Activated CD4-positive, alpha-beta T cell treated with anti-CD3 and anti-CD28 coated beads for 4 hours (primary cell): Measurements from ENCODE around the gene LILRA5.
"Not testable (repeated sequence)": the region's sequence is repeated elsewhere in the genome, so short reads cannot be mapped to it uniquely, and the experiment has no call there.

Source experiments
- DNase-seq, 2 donors: peaks; one replicate each; pipeline ENCODE4 v3.0.0-alpha.2; 2020

Gene LILRA5

DNA sequence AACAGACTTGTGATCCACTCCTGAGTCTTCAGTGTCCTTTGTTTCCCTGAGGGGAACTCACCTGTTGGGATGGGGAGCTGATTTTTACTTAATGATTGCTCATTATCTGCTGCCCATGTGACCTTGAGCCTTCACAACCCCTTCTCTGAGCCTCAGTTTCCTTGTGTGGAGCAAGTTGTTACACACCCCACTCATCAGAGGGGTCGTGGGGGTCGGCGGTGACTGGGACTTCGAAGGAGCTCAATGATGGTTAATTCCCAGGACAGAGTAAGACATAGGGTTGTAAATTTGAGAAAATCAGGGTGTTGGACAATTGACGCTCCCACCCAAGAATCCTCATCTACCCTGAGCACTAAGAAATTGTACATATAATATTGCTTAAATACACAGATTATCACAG lies 13.5 kb downstream of the LILRA5 start:
- no peak for DNase-seq

DNA sequence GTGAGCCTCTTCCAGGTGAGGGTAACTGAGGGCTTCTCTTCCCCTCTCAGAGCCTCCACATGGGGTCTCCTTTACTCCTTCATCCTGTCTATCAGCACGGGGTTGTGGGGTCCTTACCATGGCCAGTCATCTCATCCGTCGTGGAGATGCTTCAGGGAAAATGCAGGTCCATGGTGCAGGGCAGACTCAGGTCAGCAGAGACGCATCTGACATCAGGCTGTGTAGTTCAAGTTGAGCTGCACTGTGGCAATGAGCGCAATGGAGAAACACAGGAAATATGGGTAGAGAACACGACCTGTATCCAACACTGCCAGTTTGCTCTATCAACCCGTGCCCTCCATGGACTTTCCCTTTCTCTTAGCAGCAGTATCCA lies 13.9 kb downstream of the LILRA5 start:
- DNase-seq, result no peak

DNA sequence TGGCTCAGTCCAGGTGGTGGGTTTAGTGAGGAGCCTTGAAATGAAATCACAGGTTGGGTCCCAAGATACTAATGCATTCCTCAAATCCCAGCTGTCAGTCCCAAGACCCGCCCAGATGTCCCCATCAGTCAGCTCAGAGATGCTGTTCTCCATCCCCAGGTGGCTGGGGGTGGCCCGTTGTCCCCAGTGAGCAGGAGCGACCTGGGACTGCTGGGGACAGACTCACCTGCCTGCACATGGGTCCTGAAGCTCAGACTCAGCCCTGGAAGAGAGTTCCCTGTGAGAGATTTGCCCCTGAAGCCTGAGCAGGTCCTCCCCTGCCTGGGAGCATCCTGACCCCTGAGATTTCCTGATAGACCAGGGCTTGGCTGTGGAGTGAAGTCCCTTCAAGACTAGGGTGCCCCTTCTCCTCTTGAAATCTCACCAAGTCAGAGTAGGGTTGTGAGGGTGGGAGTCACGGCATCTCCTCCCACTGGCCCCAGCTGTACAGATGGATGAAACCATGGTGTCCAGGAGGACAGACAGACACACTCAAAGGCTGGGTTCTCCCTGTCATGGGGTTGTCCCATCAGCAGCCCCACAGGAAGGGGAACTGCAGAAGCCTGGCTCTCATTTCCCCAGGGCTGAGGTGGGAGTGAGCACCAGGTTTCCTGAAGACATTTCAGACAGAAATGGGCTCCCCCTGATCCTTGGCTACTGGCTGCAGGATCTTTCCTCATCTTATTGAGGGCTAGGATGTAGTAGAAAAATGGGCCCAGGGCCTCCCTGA lies 14.4 kb downstream of the LILRA5 start:
- no peak for DNase-seq

DNA sequence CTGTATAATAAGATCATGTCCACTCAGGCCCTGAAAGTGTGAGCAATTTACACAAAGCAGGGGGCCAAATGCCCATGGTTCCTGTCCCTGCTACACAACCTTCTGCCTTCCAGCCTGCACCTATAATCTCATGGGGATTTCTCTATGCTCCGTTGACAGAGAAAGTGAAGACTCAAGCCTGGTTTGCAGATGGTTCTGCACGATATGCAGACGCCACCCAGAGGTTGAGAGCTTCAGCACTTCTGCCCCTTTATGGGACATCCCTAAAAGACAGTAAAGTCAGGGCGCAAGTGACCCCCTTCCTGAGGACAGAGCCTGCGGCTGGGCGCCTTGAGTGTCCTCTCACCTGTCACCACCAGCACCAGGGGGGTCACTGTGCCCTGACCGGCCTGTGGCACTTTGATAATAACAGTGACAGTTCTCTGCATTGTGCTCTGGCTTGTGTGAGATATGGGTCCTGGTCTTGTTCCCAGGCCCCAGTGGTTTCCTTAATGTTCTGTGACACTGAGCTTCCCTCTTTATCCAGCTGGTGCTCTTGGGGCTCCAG lies 15.1 kb downstream of the LILRA5 start:
- DNase-seq, result no peak

DNA sequence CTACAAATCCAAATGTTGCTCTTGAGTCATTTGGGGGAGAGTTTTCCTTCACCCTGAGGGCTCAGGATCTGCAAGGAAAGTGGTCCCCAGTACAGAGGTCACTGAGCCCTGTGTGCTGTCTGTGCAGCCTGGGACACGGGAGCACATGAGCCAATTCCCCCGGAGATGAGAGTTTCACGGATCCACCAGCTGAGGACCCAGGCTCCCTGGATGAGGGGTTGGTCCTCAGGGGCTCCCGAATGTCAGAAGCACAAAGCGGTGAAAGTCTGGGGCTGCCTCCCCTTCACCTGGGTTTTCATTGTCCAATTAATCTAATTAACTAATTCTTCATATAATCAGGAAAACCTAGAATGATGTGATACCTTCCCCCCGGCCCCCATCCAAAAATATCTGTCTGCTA lies 18.4 kb downstream of the LILRA5 start:
- no peak for DNase-seq

DNA sequence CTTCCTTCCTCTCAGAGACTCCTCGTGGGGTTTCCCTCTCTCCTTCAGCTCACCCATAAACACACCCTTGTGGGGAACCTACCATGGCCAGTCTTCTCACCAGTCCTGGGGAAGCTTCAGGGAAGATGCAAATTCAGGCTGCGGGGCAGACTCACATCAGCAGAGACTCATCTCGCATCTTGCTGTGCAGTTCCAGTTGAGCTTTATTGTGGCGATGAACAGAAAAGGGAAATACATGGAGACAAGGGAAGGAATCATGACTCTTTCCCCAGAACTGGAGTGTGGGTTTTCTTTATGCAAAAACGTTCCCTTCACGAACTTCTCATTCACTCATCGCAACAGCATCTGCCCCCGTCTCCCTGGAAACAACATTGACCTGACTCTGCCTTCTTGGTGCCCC lies 23.8 kb downstream of the LILRA5 start:
- DNase-seq, result not testable (repeated sequence)

DNA sequence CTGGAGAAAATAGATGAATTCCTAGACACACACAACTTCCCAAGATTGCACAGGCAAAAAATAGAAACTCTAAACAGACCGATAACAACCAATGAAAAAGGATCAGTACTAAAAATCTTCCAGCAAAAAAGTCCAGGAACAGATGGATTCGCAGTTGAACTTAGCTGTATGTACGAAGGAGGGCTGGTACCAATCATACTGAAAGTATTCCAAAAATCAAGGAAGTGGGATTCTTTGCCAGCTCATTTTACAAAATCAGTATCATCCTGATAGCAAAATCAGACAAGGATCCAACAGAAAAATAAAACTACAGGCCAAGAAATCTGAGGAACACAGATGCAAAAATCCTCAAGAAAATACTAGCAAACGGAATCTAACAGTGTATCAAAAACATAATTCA lies 25.5 kb downstream of the LILRA5 start:
- no peak for DNase-seq

DNA sequence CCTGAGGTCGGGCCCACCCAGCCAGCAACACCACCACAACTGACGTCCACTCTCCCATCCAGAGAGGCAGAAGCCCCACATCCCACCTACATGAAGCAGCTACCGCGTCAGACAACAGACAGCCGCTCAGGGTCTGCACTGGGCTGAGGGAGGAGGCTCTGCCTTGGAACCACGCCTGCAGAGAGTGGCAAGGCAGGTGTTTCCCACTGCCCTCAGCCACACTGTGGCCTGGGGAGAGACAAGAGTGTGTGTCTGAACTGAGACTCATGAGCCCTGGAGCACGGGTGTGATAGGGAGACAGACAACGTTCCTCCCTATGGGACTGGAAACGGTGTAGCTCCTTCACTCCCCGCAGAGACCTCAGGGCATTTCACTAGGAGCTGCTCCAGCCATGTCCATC lies 26.7 kb downstream of the LILRA5 start:
- DNase-seq, result not testable (repeated sequence)

DNA sequence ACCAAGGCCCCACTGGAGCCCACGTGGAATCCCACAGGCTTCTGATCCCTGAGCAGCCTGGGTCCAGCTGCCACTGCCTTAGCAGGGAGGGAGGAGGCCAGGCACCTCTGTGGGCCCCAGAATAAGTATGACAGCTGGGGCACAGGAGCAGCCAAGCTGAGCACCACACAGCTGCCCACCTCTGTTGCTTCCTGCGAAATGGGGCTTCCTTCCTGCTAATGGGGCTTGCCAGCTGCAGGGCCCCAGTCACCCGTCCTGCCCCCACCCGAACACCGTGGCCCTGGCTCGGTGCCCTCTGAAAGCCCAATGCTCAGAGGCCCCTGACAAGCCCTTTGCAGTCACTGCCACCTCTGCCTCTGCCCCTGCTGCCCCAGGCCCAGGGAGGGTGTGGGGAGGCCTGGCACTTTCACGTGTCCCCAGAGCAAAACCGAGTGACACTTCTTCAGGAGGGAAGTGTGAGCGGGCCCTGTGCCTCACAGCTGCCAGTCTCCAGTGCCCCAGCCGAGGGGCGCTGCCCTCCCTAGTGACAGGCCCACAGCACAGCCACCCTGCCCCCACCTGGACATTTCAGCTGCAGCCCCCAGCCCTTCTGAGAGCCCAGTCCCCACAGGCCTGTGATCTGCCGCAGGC lies 27.4 kb downstream of the LILRA5 start:
- DNase-seq, result not testable (repeated sequence)

DNA sequence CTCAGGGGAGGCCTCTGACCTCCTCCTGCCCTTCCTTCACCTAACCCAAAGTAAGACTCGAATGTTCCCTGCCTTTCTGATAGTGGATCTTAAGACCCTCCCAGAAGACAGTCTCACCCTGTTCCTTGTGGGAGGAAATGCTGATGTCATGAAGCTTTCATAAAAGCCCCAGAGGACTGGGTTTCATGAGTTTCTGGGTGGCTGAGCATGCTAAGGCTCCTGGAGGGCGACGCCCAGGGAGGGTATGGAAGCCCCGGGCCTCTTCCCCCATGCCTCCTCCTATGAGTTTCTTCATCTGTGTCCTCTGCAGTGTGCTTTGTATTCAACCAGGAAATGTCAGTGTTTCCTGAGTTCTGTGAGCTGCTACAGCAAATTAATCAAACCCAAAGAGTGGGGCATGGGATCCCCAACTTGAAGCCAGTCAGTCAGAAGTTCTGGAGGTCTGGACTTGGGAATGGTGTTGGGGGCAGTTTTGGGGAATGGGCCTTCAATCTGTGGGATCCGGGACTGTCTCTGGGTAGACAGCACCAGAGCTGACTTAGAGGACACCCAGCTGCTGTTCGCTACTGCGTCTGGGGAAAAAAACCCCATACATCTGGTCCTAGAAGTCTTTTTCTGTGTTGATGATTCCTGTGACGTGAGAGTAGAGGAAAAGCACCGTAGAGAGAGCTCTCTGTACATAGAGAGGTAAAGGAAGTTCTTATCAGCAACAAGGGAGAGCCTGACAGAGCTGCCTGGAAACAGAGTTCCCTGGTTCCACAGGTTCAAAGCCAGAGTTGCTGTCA lies 30.1 kb downstream of the LILRA5 start:
- no peak for DNase-seq

DNA sequence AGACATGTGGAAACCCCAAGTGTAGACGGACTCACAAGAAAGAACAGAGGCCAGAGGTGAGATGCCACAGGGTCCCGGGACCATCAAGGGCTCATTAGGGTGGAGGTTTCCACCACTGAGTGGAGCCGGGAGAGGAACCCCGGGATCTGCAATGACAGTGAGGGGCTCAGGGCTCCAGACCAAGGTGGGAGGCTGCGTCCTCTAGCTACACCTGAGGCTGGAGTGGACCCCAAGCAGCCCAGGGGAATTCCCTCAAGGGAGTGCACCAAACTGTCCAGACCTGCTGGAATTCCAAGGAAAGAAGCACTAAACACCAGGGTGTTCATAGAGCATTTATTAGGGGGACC lies 31.3 kb downstream of the LILRA5 start:
- DNase-seq, result not testable (repeated sequence)

DNA sequence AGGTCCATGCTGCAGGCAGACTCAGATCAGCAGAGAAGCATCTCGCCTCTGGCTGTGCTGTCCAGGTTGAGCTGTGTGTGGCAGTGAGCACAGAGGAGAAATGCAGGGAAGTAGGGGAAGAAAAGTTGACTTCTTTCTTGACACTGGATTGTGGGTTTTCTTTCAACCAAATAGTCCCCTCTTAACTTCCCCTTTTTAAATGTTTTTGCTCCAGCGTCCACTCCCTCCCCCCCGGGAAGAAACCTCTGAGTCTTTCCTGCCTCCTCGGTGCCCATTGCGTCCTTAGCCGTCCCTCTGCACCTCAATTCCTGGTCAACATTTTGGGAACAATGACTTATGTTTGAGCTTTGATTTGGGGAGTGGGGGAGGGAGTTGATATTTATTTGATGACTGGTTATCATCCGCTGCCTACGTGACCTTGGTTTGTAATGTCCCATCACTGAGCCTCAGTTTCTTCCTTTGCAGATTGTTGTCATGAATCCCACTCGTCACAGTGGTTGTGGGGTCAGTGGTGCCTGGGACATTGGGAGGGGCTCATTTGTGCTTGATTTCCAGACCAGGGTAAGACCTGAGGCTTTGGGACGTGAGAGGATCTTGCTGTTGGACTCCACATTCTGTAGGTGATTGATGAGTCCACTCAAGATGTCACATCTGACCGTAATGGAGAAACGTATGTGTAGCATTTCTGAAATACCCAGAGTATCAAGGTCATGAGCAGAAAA lies 31.8 kb downstream of the LILRA5 start, which contains the start of gene LILRB2:
TSS of gene LILRB2 (minus strand) at position 104 of the 722 bp plus-strand sequence. CDS start 614 bp downstream, outside the sequence.
- no peak for DNase-seq

DNA sequence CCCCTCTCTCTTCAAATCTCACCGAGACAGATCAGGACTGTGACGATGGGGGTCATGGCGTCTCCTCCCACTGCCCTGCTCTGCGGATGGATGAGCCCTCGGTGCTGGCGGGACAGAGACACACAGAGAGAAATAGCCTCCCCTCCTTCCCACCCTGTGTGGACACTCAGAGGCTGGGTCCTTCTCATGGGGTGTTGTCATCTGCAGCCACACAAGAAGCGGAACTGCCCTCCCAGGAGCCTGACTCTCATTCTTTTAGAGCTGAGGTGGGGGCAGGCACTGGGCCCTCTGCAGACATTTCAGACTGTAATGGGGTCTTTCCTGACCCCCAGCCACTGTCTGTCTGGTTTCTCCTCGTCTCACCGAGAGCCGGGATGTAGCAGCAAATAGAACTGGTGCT lies 32.5 kb downstream of the LILRA5 start:
- not testable (repeated sequence) for DNase-seq

DNA sequence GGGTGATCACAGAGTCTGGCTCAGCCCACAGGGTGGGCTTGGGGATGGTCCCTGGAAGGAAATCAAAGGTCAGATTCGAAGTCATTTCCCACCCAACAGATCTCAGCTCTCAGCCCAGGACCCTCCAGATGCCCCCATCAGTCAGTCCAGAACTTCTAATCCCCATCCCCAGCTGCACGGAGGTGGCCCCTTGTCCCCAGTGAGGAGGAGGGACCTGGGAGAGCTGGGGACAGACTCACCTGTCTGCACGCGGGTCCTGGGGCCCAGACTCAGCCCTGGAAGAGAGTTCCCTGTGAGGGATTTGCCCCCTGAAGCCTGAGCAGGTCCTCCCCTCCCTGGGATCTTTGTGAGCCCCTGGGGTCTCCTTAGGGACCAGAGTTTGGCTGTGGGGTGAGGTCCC lies 32.9 kb downstream of the LILRA5 start:
- DNase-seq, result not testable (repeated sequence)

DNA sequence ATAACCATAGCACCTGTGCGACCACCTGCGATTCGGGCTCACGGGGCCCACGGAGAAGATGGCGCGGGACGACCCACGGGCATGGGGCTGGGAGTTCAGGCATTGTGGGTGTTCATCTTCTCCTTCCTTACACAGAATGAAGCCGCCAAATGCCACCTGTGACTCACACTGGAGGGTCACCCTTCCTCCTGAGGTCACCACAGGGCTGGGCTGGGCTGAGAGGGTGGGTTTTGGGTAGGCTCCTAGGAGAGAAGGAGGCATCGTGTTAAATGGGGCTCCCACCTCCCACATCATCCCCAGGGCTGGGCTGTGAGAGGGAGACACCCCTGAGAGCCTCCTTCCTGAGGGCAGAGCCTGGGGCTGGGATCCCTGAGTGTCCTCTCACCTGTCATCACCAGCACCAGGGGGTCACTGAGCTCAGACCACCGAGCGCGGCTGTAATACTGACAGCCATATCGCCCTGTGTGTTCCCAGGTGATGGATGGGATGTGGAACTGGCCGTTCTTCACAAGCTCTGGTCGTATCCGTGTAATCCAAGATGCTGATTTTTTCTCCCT lies 33.5 kb downstream of the LILRA5 start:
- no peak for DNase-seq

DNA sequence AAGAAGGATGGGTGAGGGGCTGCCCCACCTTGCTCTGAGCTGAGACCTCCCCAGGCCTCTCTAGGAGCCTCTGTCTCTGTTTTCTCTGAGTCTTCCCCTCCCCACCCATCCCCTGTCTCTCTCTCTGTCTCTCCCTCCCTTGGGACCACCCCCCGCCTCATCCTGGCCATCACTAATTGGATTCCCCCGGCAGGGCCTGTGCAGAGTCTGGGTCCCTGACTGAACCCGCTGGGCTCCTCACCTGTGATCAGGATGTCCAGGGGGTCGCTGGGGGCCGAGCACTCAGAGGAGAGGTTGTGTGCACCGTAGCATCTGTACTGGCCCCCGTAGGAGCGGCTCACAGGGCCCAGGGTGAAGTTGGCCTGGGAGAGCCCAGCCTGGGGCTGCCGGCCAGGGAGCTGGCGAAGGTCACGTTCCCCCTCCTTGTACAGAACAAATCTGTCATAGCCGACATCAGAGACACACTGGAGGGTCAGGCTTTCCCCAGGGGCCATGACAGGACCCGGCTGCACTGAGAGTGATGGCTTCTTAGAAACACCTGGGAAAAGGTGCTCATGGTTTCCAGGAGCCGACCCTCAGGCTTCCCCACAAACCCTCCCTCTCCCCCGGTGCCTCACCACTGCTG lies 34.3 kb downstream of the LILRA5 start:
- DNase-seq, result not testable (repeated sequence)

DNA sequence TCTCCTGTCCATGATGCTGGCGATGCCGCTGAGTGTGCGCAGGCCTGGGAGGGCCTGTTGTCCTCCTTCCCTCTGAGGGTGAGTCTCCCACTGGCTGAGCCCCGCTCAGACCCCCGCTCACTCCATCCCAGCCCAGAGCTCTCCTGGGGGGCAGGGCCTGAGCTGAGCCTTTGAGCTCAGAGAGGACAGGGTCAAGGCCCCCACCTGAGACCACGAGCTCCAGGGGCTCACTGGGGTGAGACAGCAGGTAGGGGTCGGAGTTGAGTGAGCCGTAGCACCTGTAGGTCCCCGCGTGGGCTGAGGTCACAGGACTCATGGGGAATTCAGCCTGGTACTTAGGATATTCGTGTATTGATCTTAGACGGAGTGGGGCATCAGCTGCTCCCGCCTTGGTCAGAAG lies 34.9 kb downstream of the LILRA5 start:
- not testable (repeated sequence) for DNase-seq

DNA sequence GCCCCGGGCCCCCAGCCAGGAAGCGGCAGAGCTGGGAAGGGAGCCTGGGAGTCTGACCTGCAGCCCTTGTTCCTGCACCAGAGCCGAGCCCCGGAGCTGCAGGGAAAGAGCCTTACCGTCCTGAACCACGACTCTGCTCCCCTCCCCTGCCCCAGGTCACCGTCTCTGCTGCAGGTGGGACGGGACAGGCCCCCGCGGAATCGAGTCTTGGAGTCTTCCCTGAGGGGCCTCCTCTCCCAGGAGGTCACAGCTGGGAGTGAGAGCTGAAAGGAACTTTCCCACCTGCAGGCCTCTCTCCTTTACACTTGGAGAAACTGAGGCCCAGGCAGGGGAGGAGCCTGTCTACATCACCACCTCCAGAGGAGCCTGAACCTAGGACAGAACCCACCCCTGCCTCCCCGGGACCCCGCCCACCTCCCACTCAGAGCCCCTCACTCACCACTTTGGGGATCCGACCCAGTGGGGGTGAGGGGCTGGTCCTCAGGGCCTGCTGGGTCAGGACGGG lies 35.8 kb downstream of the LILRA5 start:
- DNase-seq, result not testable (repeated sequence)

DNA sequence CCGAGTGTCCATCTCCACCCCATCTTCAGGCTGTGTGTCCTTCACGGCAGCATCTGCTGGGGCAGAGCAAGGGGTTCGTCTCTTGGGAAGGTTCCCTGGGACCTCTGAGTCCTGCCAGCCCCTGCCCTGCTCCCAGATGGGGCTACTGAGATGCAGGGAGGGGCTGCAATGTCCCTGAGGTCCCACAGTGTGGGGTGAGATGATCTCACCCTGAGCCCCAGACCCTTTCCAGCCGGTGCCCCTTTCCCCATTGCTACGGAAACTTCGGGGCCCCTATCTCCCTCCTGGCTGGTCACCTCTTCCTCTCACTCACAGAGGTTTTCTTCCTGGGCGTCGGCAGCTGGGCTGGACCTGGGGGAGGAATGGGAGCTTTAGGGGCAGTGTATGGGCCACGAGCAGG lies 37.0 kb downstream of the LILRA5 start:
- no peak for DNase-seq

DNA sequence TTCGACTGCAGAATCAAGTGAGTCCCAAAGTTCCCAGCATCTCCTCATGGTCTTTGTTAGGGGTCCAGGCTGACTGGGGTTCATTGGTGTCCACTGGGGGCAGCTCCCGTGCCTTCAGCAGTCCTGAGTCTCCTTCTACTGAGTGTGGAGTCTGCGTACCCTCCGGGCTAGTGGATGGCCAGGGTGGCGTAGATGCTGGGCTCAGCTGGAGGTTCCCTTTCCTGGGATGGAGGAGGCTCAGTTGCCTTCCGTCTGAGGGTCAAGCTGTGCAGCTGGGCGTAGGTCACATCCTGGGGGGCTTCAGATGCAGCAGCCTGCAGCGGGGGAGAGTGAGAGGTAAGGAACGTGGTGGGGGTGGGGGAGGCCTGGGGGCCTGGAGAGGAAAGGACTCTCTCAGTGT lies 38.5 kb downstream of the LILRA5 start:
- DNase-seq, result not testable (repeated sequence)

DNA sequence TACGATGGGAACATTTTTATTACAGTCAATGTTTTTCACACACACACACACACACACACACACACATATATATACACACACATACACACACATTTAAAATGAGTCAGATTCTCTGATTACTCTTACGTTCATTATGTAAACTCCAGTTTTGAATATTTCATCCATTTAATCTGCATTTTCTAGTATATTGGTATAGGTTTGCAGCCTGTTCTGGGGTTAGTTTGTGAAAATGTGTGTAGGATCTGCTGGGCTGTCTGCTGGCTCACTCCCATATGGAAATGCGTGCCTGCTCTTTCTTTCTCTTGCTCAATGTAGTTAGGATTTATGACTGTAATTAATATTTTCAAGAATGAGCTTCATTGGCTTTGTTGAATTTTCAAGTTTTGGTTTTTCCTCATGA lies 39.1 kb downstream of the LILRA5 start:
- no peak for DNase-seq

DNA sequence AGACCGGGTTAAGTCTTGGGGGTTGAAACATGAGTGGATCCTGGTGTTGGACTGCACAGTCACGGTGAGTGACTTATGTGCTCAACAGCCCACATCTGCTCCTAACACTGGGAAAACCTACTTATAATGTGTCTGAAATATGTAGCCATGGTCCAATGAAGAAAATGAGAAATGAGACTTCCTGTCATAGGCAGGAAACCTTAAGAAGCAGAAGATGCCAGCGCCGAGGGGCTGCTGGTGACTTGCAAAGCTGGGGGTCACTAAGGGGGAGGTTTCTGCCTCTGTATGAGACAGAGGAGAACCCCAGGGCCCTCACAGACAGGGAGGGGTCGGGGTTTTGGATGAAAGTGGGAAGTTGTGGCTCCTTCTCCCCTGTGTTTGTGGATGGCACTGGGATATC lies 40.8 kb downstream of the LILRA5 start:
- DNase-seq, result not testable (repeated sequence)
